WTC11 (cell line): ENCODE measurements around the gene GDF3.

ENCODE experiments used
- ATF1 ChIP-seq: sonication (generic); formaldehyde crosslinking; IDR thresholded peaks from 2 replicates; pipeline ENCODE4 v1.8.1; 2023; ENCODE audit warnings: mild to moderate bottlenecking, moderate library complexity, missing genetic modification reagents
- ATF3 ChIP-seq: sonication (generic); formaldehyde crosslinking; conservative IDR thresholded peaks from 2 replicates; pipeline ENCODE4 v1.8.1; 2022; ENCODE audit warnings: mild to moderate bottlenecking, missing genetic modification reagents
- CBFB ChIP-seq: sonication (generic); formaldehyde crosslinking; IDR thresholded peaks from 2 replicates; pipeline ENCODE4 v1.8.1; 2022; ENCODE audit warnings: mild to moderate bottlenecking, low read depth, missing genetic modification reagents
- CREB1 ChIP-seq: sonication (generic); formaldehyde crosslinking; IDR thresholded peaks from 2 replicates; pipeline ENCODE4 v1.8.0; 2023; ENCODE audit warnings: mild to moderate bottlenecking, missing genetic modification reagents
- ETV6 ChIP-seq: sonication (generic); formaldehyde crosslinking; IDR thresholded peaks from 2 replicates; pipeline ENCODE4 v1.8.1; 2022; ENCODE audit warnings: mild to moderate bottlenecking, missing genetic modification reagents
- NFYB ChIP-seq: sonication (generic); formaldehyde crosslinking; conservative IDR thresholded peaks from 2 replicates; pipeline ENCODE4 v1.8.0; 2022; ENCODE audit warnings: low read depth, missing genetic modification reagents
- STAT6 ChIP-seq: sonication (generic); formaldehyde crosslinking; conservative IDR thresholded peaks from 2 replicates; pipeline ENCODE4 v1.8.1; 2023; ENCODE audit warnings: mild to moderate bottlenecking, low read depth, missing genetic modification reagents, moderate library complexity
- ZNF219 ChIP-seq: sonication (generic); formaldehyde crosslinking; IDR thresholded peaks from 2 replicates; pipeline ENCODE4 v1.8.0; 2023; ENCODE audit warnings: missing genetic modification reagents, mild to moderate bottlenecking, borderline replicate concordance
- ZSCAN18 ChIP-seq: fragments of 250-450 bp; sonication (Bioruptor Pico); IDR thresholded peaks from 2 replicates; pipeline ENCODE4 v2.1.2; 2022; ENCODE audit warnings: mild to moderate bottlenecking, moderate library complexity
- TF ChIP-seq, protein P1 (sequence below): fragments of 200-600 bp; IDR thresholded peaks from 2 replicates; pipeline ENCODE4 v1.8.0; 2022; ENCODE audit warnings: antibody characterized with exemption
- TF ChIP-seq, protein P2 (sequence below): sonication (generic); formaldehyde crosslinking; IDR thresholded peaks from 2 replicates; pipeline ENCODE4 v1.8.0; 2022; ENCODE audit warnings: mild to moderate bottlenecking, missing genetic modification reagents
- TF ChIP-seq, protein P3 (sequence below): sonication (generic); formaldehyde crosslinking; IDR thresholded peaks from 2 replicates; pipeline ENCODE4 v1.8.1; 2023; ENCODE audit warnings: mild to moderate bottlenecking, missing genetic modification reagents, borderline replicate concordance

DNA sequence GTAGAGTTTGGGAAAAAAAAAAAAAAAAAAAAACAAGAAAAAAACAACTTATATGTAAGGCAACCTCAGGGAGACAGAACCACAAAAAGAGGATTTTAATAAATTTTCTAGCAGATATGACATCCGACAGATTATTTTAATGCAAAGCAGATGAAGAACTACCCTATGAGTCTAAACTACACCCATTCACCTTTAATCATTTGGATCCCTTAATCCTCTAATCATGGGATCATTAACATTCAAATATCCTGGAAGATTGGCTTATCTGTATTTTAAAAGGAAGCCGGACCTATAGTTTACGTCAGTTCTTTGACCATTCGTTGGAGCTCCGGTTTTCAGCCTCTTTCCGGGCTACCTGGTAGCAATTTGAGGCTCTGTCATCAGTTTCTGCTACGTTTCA is 15.6 kb upstream of the GDF3 start, which contains the start of gene DPPA3:
- TF ChIP-seq ATF1, result no peak
- TF ChIP-seq STAT6 (CRISPR knock-in tag), result no peak
- TF ChIP-seq ATF3 (CRISPR knock-in tag), result no peak
- no peak for TF ChIP-seq CBFB (CRISPR knock-in tag)
- no peak for TF ChIP-seq CREB1 (CRISPR knock-in tag)
- TF ChIP-seq, protein P1, sequence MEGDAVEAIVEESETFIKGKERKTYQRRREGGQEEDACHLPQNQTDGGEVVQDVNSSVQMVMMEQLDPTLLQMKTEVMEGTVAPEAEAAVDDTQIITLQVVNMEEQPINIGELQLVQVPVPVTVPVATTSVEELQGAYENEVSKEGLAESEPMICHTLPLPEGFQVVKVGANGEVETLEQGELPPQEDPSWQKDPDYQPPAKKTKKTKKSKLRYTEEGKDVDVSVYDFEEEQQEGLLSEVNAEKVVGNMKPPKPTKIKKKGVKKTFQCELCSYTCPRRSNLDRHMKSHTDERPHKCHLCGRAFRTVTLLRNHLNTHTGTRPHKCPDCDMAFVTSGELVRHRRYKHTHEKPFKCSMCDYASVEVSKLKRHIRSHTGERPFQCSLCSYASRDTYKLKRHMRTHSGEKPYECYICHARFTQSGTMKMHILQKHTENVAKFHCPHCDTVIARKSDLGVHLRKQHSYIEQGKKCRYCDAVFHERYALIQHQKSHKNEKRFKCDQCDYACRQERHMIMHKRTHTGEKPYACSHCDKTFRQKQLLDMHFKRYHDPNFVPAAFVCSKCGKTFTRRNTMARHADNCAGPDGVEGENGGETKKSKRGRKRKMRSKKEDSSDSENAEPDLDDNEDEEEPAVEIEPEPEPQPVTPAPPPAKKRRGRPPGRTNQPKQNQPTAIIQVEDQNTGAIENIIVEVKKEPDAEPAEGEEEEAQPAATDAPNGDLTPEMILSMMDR, result no peak
- TF ChIP-seq ETV6 (CRISPR knock-in tag), result no peak
- TF ChIP-seq NFYB (CRISPR knock-in tag), result no peak
- TF ChIP-seq, protein P2, sequence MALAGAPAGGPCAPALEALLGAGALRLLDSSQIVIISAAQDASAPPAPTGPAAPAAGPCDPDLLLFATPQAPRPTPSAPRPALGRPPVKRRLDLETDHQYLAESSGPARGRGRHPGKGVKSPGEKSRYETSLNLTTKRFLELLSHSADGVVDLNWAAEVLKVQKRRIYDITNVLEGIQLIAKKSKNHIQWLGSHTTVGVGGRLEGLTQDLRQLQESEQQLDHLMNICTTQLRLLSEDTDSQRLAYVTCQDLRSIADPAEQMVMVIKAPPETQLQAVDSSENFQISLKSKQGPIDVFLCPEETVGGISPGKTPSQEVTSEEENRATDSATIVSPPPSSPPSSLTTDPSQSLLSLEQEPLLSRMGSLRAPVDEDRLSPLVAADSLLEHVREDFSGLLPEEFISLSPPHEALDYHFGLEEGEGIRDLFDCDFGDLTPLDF (CRISPR knock-in tag), result no peak
- TF ChIP-seq ZSCAN18 (CRISPR knock-in tag), result no peak
- no peak for TF ChIP-seq ZNF219 (CRISPR knock-in tag)
- TF ChIP-seq, protein P3, sequence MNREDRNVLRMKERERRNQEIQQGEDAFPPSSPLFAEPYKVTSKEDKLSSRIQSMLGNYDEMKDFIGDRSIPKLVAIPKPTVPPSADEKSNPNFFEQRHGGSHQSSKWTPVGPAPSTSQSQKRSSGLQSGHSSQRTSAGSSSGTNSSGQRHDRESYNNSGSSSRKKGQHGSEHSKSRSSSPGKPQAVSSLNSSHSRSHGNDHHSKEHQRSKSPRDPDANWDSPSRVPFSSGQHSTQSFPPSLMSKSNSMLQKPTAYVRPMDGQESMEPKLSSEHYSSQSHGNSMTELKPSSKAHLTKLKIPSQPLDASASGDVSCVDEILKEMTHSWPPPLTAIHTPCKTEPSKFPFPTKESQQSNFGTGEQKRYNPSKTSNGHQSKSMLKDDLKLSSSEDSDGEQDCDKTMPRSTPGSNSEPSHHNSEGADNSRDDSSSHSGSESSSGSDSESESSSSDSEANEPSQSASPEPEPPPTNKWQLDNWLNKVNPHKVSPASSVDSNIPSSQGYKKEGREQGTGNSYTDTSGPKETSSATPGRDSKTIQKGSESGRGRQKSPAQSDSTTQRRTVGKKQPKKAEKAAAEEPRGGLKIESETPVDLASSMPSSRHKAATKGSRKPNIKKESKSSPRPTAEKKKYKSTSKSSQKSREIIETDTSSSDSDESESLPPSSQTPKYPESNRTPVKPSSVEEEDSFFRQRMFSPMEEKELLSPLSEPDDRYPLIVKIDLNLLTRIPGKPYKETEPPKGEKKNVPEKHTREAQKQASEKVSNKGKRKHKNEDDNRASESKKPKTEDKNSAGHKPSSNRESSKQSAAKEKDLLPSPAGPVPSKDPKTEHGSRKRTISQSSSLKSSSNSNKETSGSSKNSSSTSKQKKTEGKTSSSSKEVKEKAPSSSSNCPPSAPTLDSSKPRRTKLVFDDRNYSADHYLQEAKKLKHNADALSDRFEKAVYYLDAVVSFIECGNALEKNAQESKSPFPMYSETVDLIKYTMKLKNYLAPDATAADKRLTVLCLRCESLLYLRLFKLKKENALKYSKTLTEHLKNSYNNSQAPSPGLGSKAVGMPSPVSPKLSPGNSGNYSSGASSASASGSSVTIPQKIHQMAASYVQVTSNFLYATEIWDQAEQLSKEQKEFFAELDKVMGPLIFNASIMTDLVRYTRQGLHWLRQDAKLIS (CRISPR knock-in tag), result no peak
